Astrocyte (in vitro differentiated cells and primary cell): ENCODE results near the gene GABBR2. TPM values are rescaled to one million over a fixed set of nuclear protein-coding genes. Genes with fewer than 3 reads are reported as not detected.
A peak's percentile ranks its signal among the peaks of the same experiment; 100 is the strongest.

ENCODE experiments used
- DNase-seq: peaks from one replicate; pipeline ENCODE4 v3.0.0-alpha.2; 2010; ENCODE audit warnings: low read depth
- FAIRE-seq: peaks from 2 replicates; lab custom pipeline; 2011; peaks lifted over from hg19 to GRCh38; lab: Jason Lieb, UNC
- H2AFZ ChIP-seq: 2 replicates; pipeline ENCODE4 v1.6.0; 2012; ENCODE audit warnings: low read depth, low read length, inconsistent platforms
- H3K27ac ChIP-seq: 2 replicates; pipeline ENCODE4 v1.5.1; 2011; ENCODE audit warnings: low read depth, low read length, inconsistent platforms
- H3K27me3 ChIP-seq: 2 replicates; pipeline ENCODE4 v1.6.0; 2011; ENCODE audit warnings: low read length, inconsistent platforms; ENCODE audit not compliant: insufficient read depth
- H3K36me3 ChIP-seq: 2 replicates; pipeline ENCODE4 v1.5.1; 2011; ENCODE audit warnings: low read length, inconsistent platforms; ENCODE audit not compliant: insufficient read depth
- H3K4me1 ChIP-seq: 2 replicates; pipeline ENCODE4 v1.5.1; 2011; ENCODE audit warnings: low read length, inconsistent platforms; ENCODE audit not compliant: insufficient read depth
- H3K4me2 ChIP-seq: 2 replicates; pipeline ENCODE4 v1.6.0; 2012; ENCODE audit warnings: low read length, inconsistent platforms
- H3K4me3 ChIP-seq: 2 replicates; pipeline ENCODE4 v1.5.1; 2011; ENCODE audit warnings: low read depth, mild to moderate bottlenecking, low read length, inconsistent platforms; ENCODE audit not compliant: insufficient read depth
- H3K79me2 ChIP-seq: 2 replicates; pipeline ENCODE4 v1.6.0; 2012; ENCODE audit warnings: mild to moderate bottlenecking, low read length, inconsistent platforms; ENCODE audit not compliant: insufficient read depth
- H3K9ac ChIP-seq: 2 replicates; pipeline ENCODE4 v1.6.0; 2012; ENCODE audit warnings: mild to moderate bottlenecking, low read length, inconsistent platforms
- H3K9me3 ChIP-seq: 2 replicates; pipeline ENCODE4 v1.5.1; 2012; ENCODE audit warnings: low read depth, mild to moderate bottlenecking, low read length, inconsistent platforms; ENCODE audit not compliant: insufficient read depth
- H4K20me1 ChIP-seq: 2 replicates; pipeline ENCODE4 v1.6.0; 2012; ENCODE audit warnings: low read length, inconsistent platforms; ENCODE audit not compliant: insufficient read depth
- H3K27ac Mint-ChIP-seq: one replicate; pipeline ENCODE4 v1.8.0; 2021; ENCODE audit warnings: mild to moderate bottlenecking, mixed read lengths; ENCODE audit not compliant: unreplicated experiment
- H3K27me3 Mint-ChIP-seq: one replicate; pipeline ENCODE4 v1.8.0; 2021; ENCODE audit warnings: low read depth, mixed read lengths; ENCODE audit not compliant: unreplicated experiment
- H3K36me3 Mint-ChIP-seq: one replicate; pipeline ENCODE4 v1.8.0; 2021; ENCODE audit warnings: low read depth, mixed read lengths; ENCODE audit not compliant: unreplicated experiment
- H3K4me1 Mint-ChIP-seq: one replicate; pipeline ENCODE4 v1.8.0; 2021; ENCODE audit warnings: low read depth, mixed read lengths; ENCODE audit not compliant: unreplicated experiment
- H3K4me3 Mint-ChIP-seq: one replicate; pipeline ENCODE4 v1.8.0; 2021; ENCODE audit warnings: mild to moderate bottlenecking, moderate library complexity, mixed read lengths; ENCODE audit not compliant: unreplicated experiment
- H3K9me3 Mint-ChIP-seq: one replicate; pipeline ENCODE4 v1.8.0; 2021; ENCODE audit warnings: mild to moderate bottlenecking, mixed read lengths; ENCODE audit not compliant: unreplicated experiment
- CTCF ChIP-seq: IDR thresholded peaks from 2 replicates; pipeline ENCODE4 v1.5.1; 2011; ENCODE audit warnings: low read depth, mild to moderate bottlenecking, inconsistent platforms, low read length, moderate library complexity; ENCODE audit not compliant: insufficient read depth
- EZH2 ChIP-seq: IDR thresholded peaks from 2 replicates; pipeline ENCODE4 v1.6.1; 2012; ENCODE audit warnings: mild to moderate bottlenecking, low read length, inconsistent platforms; ENCODE audit not compliant: insufficient read depth
- total RNA-seq: library from RNA; stranded (reverse); gene quantifications from 2 replicates; pipeline ENCODE4 v1.2.1, GENCODE V29; 2021

The GABBR2 gene
- total RNA-seq, 1 donor from 2014 or later: 2.0 TPM

- Mint-ChIP-seq H3K4me1 (peaks cover 19% of the 10 kb centered on the region), H3K27ac (no peak overlapping the region), H3K27me3 (no peaks in the 10 kb centered on the region), H3K36me3 (no peaks in the 10 kb centered on the region), H3K4me3 (no peak overlapping the region), H3K9me3 (peaks cover 10% of the 10 kb centered on the region)
- Histone ChIP-seq H3K36me3 (no peaks in the 10 kb centered on the region), H3K9ac (no peak overlapping the region), H3K4me3 (no peak overlapping the region), H3K79me2 (no peaks in the 10 kb centered on the region), H2AFZ (no peak overlapping the region), H3K9me3 (no peaks in the 10 kb centered on the region), H3K4me1 (peaks cover 14% of the 10 kb centered on the region), H3K4me2 (peak overlapping the region; percentile 43), H4K20me1 (no peaks in the 10 kb centered on the region), H3K27ac (no peak overlapping the region), H3K27me3 (no peaks in the 10 kb centered on the region)
- DNase-seq (peak; percentile 80), FAIRE-seq (no peak)
- no peak for TF ChIP-seq EZH2
Measured at GRCh38 chr9:98455256-98456155, 253.2 kb downstream of the GABBR2 start.

- TF ChIP-seq EZH2 (no peak), CTCF (no peak)
- no peak overlapping the region for H3K4me2 ChIP-seq
- no peak overlapping the region for H2AFZ ChIP-seq
- peaks cover 34% of the 10 kb centered on the region for H3K4me1 Mint-ChIP-seq
- H3K27ac ChIP-seq: no peak overlapping the region
- no peak overlapping the region for H3K4me3 Mint-ChIP-seq
- H3K27ac Mint-ChIP-seq: no peak overlapping the region
- peak; percentile 65 for DNase-seq
- no peak overlapping the region for H3K4me3 ChIP-seq
- no peaks in the 10 kb centered on the region for H3K79me2 ChIP-seq
- H3K9me3 Mint-ChIP-seq: peaks cover 6% of the 10 kb centered on the region
- H3K9ac ChIP-seq: no peak overlapping the region
- H3K36me3 ChIP-seq: no peaks in the 10 kb centered on the region
- H3K27me3 Mint-ChIP-seq: no peaks in the 10 kb centered on the region
- no peaks in the 10 kb centered on the region for H4K20me1 ChIP-seq
- H3K9me3 ChIP-seq: no peaks in the 10 kb centered on the region
- no peaks in the 10 kb centered on the region for H3K27me3 ChIP-seq
- FAIRE-seq: no peak
- no peaks in the 10 kb centered on the region for H3K36me3 Mint-ChIP-seq
- H3K4me1 ChIP-seq: peaks cover 14% of the 10 kb centered on the region
Measured at GRCh38 chr9:98453589-98454311, 255.0 kb downstream of the GABBR2 start.

GRCh38 chr9:98451576-98451975, 257.2 kb downstream of the GABBR2 start:
- H3K9me3 Mint-ChIP-seq: peaks cover 1% of the 10 kb centered on the region
- H3K36me3 ChIP-seq: no peaks in the 10 kb centered on the region
- no peak overlapping the region for H3K4me3 ChIP-seq
- H3K4me1 Mint-ChIP-seq: peaks cover 34% of the 10 kb centered on the region
- no peak overlapping the region for H3K4me3 Mint-ChIP-seq
- H3K27ac ChIP-seq: no peak overlapping the region
- no peaks in the 10 kb centered on the region for H3K27me3 ChIP-seq
- no peaks in the 10 kb centered on the region for H4K20me1 ChIP-seq
- no peaks in the 10 kb centered on the region for H3K79me2 ChIP-seq
- FAIRE-seq (no peak), DNase-seq (no peak)
- no peak overlapping the region for H2AFZ ChIP-seq
- TF ChIP-seq EZH2: no peak
- TF ChIP-seq CTCF: no peak
- no peak overlapping the region for H3K27ac Mint-ChIP-seq
- H3K4me1 ChIP-seq: peaks cover 14% of the 10 kb centered on the region
- no peaks in the 10 kb centered on the region for H3K36me3 Mint-ChIP-seq
- H3K9me3 ChIP-seq: no peaks in the 10 kb centered on the region
- H3K27me3 Mint-ChIP-seq: peaks cover 3% of the 10 kb centered on the region
- no peak overlapping the region for H3K9ac ChIP-seq
- H3K4me2 ChIP-seq: no peak overlapping the region
